Upper lobe of left lung (tissue), 4 donors: ENCODE measurements around the gene INSM1.

Experiments
- CTCF ChIP-seq, 6 experiments: fragments of 450-650 bp in 4 of 6; fragments of 200-600 bp in 2 of 6; sonication (generic) in 2 of 6; IDR thresholded peaks; one replicate each; pipeline ENCODE4 v1.5.1; 2016 to 2019; ENCODE audit warnings: antibody characterized with exemption in 6 of 6
- POLR2A ChIP-seq, 4 donors: fragments of 450-650 bp; IDR thresholded peaks; one replicate each; pipeline ENCODE4 v1.5.1; 2016 to 2017; ENCODE audit warnings: antibody characterized with exemption in 4 of 4, mild to moderate bottlenecking in 2 of 4

GRCh38 chr20:20367575-20368417 is at the start of gene INSM1:
- TF ChIP-seq CTCF (IDR thresholded peaks at IDR 0.05) (no peak), POLR2A (IDR thresholded peaks at IDR 0.05) (no peak)
